ENCODE measurements around the gene EDN1. TPM values are rescaled to one million over a fixed set of nuclear protein-coding genes. Genes with fewer than 3 reads are reported as not detected.

The EDN1 gene
- total RNA-seq, 1 donor from 2014 or later = 64.4 TPM

GRCh38 chr6:12254210-12254609, 36.0 kb upstream of the EDN1 start:
- no peaks in the 10 kb centered on the region for H4K20me1 ChIP-seq (ENCODE audit: insufficient read depth, low read length)
- H3K36me3 ChIP-seq (ENCODE audit: insufficient read depth, low read length) = no peaks in the 10 kb centered on the region
- H3K4me2 ChIP-seq (ENCODE audit: low read length) = no peak overlapping the region
- H3K4me3 ChIP-seq (ENCODE audit: insufficient read depth, low read depth, low read length) = no peak overlapping the region
- H3K9me3 ChIP-seq (ENCODE audit: insufficient read depth, low read depth, low read length) = no peaks in the 10 kb centered on the region
- no peaks in the 10 kb centered on the region for H3K27me3 ChIP-seq (ENCODE audit: insufficient read depth, low read length)
- H3K4me3 Mint-ChIP-seq (ENCODE audit: unreplicated experiment) = no peak overlapping the region
- no peak overlapping the region for H3K9ac ChIP-seq (ENCODE audit: low read length)
- H2AFZ ChIP-seq (ENCODE audit: low read depth, low read length) = no peak overlapping the region
- H3K27me3 Mint-ChIP-seq (ENCODE audit: low read depth, unreplicated experiment) = peaks cover 8% of the 10 kb centered on the region
- no peak for DNase-seq (ENCODE audit: low read depth)
- no peak overlapping the region for H3K27ac Mint-ChIP-seq (ENCODE audit: unreplicated experiment)
- H3K27ac ChIP-seq (ENCODE audit: low read depth, low read length) = no peak overlapping the region
- no peaks in the 10 kb centered on the region for H3K9me3 Mint-ChIP-seq (ENCODE audit: unreplicated experiment)
- H3K36me3 Mint-ChIP-seq (ENCODE audit: low read depth, unreplicated experiment) = no peaks in the 10 kb centered on the region
- H3K79me2 ChIP-seq (ENCODE audit: insufficient read depth, low read length) = no peaks in the 10 kb centered on the region
- no peaks in the 10 kb centered on the region for H3K4me1 Mint-ChIP-seq (ENCODE audit: low read depth, unreplicated experiment)
- no peak for FAIRE-seq
- no peaks in the 10 kb centered on the region for H3K4me1 ChIP-seq (ENCODE audit: insufficient read depth, low read length)
- TF ChIP-seq EZH2 (IDR thresholded peaks at IDR 0.05; ENCODE audit: insufficient read depth, low read length) (no peak), CTCF (IDR thresholded peaks at IDR 0.05; ENCODE audit: insufficient read depth, low read depth, low read length) (no peak)

GRCh38 chr6:12258191-12258590, 32.0 kb upstream of the EDN1 start:
- DNase-seq (ENCODE audit: low read depth) = no peak
- Histone ChIP-seq H3K9me3 (ENCODE audit: insufficient read depth, low read depth, low read length) (no peaks in the 10 kb centered on the region), H3K4me2 (ENCODE audit: low read length) (no peak overlapping the region), H3K27ac (ENCODE audit: low read depth, low read length) (no peak overlapping the region), H3K4me3 (ENCODE audit: insufficient read depth, low read depth, low read length) (no peak overlapping the region), H3K36me3 (ENCODE audit: insufficient read depth, low read length) (no peaks in the 10 kb centered on the region), H3K4me1 (ENCODE audit: insufficient read depth, low read length) (no peaks in the 10 kb centered on the region), H3K79me2 (ENCODE audit: insufficient read depth, low read length) (no peaks in the 10 kb centered on the region), H3K27me3 (ENCODE audit: insufficient read depth, low read length) (no peaks in the 10 kb centered on the region), H3K9ac (ENCODE audit: low read length) (no peak overlapping the region), H2AFZ (ENCODE audit: low read depth, low read length) (no peak overlapping the region), H4K20me1 (ENCODE audit: insufficient read depth, low read length) (no peaks in the 10 kb centered on the region)
- Mint-ChIP-seq H3K27ac (ENCODE audit: unreplicated experiment) (no peak overlapping the region), H3K4me3 (ENCODE audit: unreplicated experiment) (no peak overlapping the region), H3K36me3 (ENCODE audit: low read depth, unreplicated experiment) (no peaks in the 10 kb centered on the region), H3K4me1 (ENCODE audit: low read depth, unreplicated experiment) (no peaks in the 10 kb centered on the region), H3K9me3 (ENCODE audit: unreplicated experiment) (no peaks in the 10 kb centered on the region), H3K27me3 (ENCODE audit: low read depth, unreplicated experiment) (peaks cover 3% of the 10 kb centered on the region)
- TF ChIP-seq CTCF (IDR thresholded peaks at IDR 0.05; ENCODE audit: insufficient read depth, low read depth, low read length) (no peak), EZH2 (IDR thresholded peaks at IDR 0.05; ENCODE audit: insufficient read depth, low read length) (no peak)
- FAIRE-seq = no peak

GRCh38 chr6:12258591-12259075, 31.5 kb upstream of the EDN1 start:
- H3K9me3 Mint-ChIP-seq (ENCODE audit: unreplicated experiment) = no peaks in the 10 kb centered on the region
- H3K4me1 Mint-ChIP-seq (ENCODE audit: low read depth, unreplicated experiment) = no peaks in the 10 kb centered on the region
- no peaks in the 10 kb centered on the region for H3K36me3 Mint-ChIP-seq (ENCODE audit: low read depth, unreplicated experiment)
- DNase-seq (ENCODE audit: low read depth) = no peak
- H2AFZ ChIP-seq (ENCODE audit: low read depth, low read length) = no peak overlapping the region
- no peak overlapping the region for H3K4me3 ChIP-seq (ENCODE audit: insufficient read depth, low read depth, low read length)
- H3K27ac ChIP-seq (ENCODE audit: low read depth, low read length) = no peak overlapping the region
- no peaks in the 10 kb centered on the region for H4K20me1 ChIP-seq (ENCODE audit: insufficient read depth, low read length)
- no peaks in the 10 kb centered on the region for H3K9me3 ChIP-seq (ENCODE audit: insufficient read depth, low read depth, low read length)
- H3K9ac ChIP-seq (ENCODE audit: low read length) = no peak overlapping the region
- H3K27me3 ChIP-seq (ENCODE audit: insufficient read depth, low read length) = no peaks in the 10 kb centered on the region
- no peaks in the 10 kb centered on the region for H3K4me1 ChIP-seq (ENCODE audit: insufficient read depth, low read length)
- no peak overlapping the region for H3K4me2 ChIP-seq (ENCODE audit: low read length)
- H3K4me3 Mint-ChIP-seq (ENCODE audit: unreplicated experiment) = no peak overlapping the region
- H3K27ac Mint-ChIP-seq (ENCODE audit: unreplicated experiment) = no peak overlapping the region
- peaks cover 2% of the 10 kb centered on the region for H3K27me3 Mint-ChIP-seq (ENCODE audit: low read depth, unreplicated experiment)
- H3K36me3 ChIP-seq (ENCODE audit: insufficient read depth, low read length) = no peaks in the 10 kb centered on the region
- TF ChIP-seq EZH2 (IDR thresholded peaks at IDR 0.05; ENCODE audit: insufficient read depth, low read length) = no peak
- TF ChIP-seq CTCF (IDR thresholded peaks at IDR 0.05; ENCODE audit: insufficient read depth, low read depth, low read length) = no peak
- no peak for FAIRE-seq
- H3K79me2 ChIP-seq (ENCODE audit: insufficient read depth, low read length) = no peaks in the 10 kb centered on the region

All from astrocyte (in vitro differentiated cells and primary cell).